HG02870 (cell line): Measurements from ENCODE around the gene CFAP61.
"Not testable (repeated sequence)": the region's sequence is repeated elsewhere in the genome, so short reads cannot be mapped to it uniquely, and the experiment has no call there.

ENCODE experiments used
- ATAC-seq: cut with Tn5 transposase; IDR thresholded peaks from one replicate; pipeline ENCODE4 v1.9.1; 2021; ENCODE audit warnings: mild to moderate bottlenecking, moderate library complexity; ENCODE audit not compliant: unreplicated experiment

Gene CFAP61

DNA sequence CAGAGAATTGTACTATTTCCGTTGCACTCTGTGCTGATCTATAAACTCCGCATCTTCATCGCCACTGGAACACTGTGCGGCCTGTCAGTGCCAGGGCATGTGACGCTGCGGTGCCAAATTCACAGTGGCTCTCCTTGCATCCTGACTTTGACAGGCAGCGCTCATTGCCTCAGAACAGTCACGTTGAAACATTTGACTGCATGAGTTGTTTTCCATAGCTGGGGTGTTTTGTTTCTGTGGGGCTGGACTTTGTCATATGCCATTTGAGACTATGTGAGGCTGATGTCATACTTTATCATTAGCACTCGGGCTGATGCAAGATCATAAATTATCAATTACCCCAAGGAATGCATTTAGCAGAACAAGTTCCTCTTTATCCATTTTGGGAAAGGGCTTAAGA lies 32.7 kb downstream of the CFAP61 start:
- ATAC-seq, result no peak

DNA sequence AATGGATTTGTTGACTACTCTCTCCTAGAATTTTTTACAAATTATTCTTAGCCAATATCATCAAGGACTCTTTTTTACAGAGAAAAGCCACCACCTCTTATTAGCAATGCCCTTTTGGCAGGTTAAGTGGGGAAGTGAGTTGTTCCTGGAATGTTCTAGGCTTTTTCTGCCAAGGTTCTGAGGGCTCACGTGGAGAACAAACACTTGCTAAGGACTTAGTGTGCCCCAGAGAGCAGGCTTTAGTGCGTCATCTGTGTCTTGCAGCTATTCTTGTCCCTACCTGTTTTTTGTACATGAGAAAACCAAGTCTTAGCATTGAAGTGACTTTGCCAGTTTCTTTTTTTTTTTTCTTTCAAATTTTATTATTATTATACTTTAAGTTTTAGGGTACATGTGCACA lies 33.5 kb downstream of the CFAP61 start:
- ATAC-seq, result no peak

DNA sequence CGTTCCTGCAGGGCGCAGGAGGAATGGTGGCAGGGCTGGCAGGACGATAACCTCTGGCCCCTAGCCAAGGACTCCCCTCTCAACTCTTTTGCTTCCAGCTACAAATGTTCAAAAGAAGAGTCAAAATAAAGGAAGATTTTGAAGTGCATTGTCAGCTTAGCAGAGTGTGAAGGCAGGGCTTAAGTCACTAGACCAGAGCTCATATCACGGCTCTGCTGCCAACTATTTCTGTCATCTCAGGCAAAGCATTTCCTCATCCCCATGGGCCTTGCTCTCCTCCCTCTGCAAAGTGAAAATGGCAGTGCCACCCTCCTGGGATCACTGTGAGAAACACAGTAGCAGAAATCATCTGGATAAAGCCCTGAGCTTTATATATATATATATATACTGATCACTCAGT lies 36.7 kb downstream of the CFAP61 start:
- no peak for ATAC-seq

DNA sequence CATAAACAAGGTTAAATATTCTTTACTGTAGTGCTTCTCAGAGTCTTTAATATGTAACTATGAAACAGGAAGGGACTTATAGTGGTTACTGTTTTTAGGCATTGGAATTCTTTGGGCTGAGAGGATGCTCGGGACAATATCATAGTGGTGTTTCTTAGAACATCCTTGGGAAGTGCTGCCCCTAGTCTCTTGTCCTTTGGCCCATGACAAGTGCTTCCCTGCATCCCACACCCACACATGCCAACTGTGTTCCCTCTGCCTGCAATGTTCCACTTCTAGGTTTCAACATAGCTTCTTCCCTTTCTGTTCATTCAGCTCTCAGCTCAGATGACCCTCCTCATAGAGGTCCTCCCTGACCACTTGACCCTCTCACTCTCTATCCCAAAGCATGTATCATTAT lies 37.6 kb downstream of the CFAP61 start:
- no peak for ATAC-seq

- ATAC-seq, result no peak
Observed at GRCh38 chr20:20092827-20093226, 40.5 kb downstream of the CFAP61 start.

- no peak for ATAC-seq
Observed at GRCh38 chr20:20094410-20094809, 42.1 kb downstream of the CFAP61 start.

- ATAC-seq, result no peak
Observed at GRCh38 chr20:20095114-20095872, 43.0 kb downstream of the CFAP61 start.

GRCh38 chr20:20096421-20096820 lies 44.1 kb downstream of the CFAP61 start:
- ATAC-seq, result no peak

GRCh38 chr20:20100881-20101280 lies 48.5 kb downstream of the CFAP61 start:
- ATAC-seq, result no peak

GRCh38 chr20:20102163-20102562 lies 49.8 kb downstream of the CFAP61 start:
- no peak for ATAC-seq

- ATAC-seq, result no peak
Observed at GRCh38 chr20:20102716-20103258, 50.5 kb downstream of the CFAP61 start.

DNA sequence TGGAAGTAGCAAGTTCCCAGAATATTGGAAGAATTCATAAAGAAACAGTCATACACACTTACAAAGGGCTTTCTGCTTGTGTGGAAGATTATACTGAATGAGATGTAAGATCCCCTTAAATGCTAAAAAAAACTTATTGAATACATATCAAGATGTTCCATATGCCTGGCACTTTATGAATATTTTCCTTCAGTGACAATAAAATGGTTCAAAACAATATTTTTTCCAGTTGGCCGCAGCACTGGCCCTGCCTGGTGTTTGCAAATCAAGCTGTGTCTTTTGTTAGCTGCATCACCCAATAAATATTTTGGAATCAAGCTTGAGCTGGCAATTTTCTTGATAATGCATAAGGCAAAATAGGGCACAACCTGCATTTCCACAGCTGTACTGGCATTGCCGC lies 51.2 kb downstream of the CFAP61 start:
- ATAC-seq, result no peak

- not testable (repeated sequence) for ATAC-seq
Observed at GRCh38 chr20:20123187-20123586, 70.9 kb downstream of the CFAP61 start.

GRCh38 chr20:20130399-20130798 lies 78.1 kb downstream of the CFAP61 start:
- ATAC-seq, result no peak

GRCh38 chr20:20134941-20135575 lies 82.7 kb downstream of the CFAP61 start:
- no peak for ATAC-seq

DNA sequence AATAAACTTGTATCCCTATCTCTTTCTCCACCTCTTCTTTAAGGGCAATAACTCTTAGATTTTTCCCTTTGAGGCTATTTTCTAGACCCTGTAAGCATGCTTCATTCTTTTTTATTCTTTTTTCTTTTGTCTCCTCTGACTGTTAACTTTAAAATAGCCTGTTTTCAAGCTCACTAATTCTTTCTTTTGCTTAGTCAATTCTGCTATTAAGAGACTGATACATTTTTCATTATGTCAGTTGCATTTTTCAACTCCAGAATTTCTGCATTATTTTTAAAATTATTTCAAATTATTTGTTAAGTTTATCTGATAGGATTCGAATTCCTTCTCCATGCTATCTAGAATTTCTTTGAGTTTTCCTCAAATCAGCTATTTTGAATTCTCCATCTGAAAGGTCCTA lies 84.0 kb downstream of the CFAP61 start:
- no peak for ATAC-seq

GRCh38 chr20:20137851-20138250 lies 85.5 kb downstream of the CFAP61 start:
- no peak for ATAC-seq

DNA sequence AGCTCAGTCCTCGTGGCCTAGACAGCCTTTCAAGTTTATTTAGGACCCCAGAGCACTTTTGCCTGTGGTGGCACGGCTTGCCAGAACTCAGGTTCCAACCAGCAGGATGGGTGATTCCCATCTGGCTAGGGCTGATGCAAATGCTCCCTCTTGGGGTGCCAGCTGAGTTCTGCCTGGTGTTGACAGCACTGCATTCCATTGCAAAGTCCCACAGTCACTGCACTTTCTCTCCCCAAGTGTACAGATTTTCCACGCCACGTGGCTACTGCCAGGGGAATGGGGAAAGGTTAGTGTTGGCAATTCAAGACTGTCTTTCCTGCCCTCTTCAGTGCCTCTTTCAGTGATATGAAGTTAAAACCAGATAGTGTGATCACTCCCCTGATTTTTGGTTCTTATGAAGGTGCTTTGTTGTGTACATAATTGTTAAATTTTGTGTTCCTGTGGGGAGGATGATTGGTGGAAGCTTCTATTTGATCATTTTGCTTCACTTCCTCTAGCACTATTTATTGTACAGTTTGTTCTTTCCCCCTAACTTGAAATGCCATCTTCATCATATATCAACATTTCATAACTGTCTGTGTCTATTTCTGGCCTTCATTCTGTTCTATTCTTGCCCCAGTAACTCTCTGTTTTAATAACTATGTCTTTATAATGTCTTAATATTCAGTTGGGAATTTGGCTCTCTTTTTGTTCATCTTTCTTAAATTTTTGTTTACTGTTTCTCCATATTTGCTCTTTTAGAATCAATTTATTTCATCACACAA lies 86.2 kb downstream of the CFAP61 start:
- no peak for ATAC-seq

GRCh38 chr20:20139403-20139802 lies 87.1 kb downstream of the CFAP61 start:
- ATAC-seq, result no peak

DNA sequence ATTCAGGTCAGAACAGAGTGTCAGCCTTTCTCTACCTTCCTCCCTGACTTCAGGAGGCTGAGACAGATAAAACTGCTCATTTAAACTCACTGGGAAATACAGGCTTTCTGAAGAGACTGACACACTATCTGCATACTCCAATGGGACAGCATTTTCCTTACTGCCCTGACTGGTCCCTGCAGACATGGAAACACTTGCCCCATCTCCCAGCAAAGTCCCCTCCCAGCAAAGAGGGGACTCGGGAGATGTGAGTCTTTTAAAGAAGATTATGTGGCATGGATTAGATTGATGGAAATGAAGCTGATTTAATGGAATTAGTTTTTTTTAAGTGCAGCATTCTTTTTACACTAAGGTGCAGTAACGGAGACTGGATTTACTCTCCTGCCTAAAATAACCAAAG lies 90.8 kb downstream of the CFAP61 start:
- ATAC-seq, result no peak

GRCh38 chr20:20143646-20144045 lies 91.3 kb downstream of the CFAP61 start:
- no peak for ATAC-seq

GRCh38 chr20:20148779-20149178 lies 96.4 kb downstream of the CFAP61 start:
- no peak for ATAC-seq
